Measurements from ENCODE around the gene SLC22A7.

GRCh38 chr6:43302126-43302525, 4.1 kb downstream of the SLC22A7 start:
- TF ChIP-seq CTBP1 (IDR thresholded peaks at IDR 0.05; ENCODE audit: borderline replicate concordance) (no peak), HDGF (IDR thresholded peaks at IDR 0.05; ENCODE audit: borderline replicate concordance) (no peak), SUZ12 (IDR thresholded peaks at IDR 0.05) (no peak), TARDBP (IDR thresholded peaks at IDR 0.05) (no peak)
